ENCODE data around the gene DEFB113. TPM values are rescaled to one million over a fixed set of nuclear protein-coding genes. Genes with fewer than 3 reads are reported as not detected.
"Not testable (repeated sequence)": the region's sequence is repeated elsewhere in the genome, so short reads cannot be mapped to it uniquely, and the experiment has no call there.

Gene DEFB113
- polyA plus RNA-seq, 1 donor from 2014 or later, result not detected

DNA sequence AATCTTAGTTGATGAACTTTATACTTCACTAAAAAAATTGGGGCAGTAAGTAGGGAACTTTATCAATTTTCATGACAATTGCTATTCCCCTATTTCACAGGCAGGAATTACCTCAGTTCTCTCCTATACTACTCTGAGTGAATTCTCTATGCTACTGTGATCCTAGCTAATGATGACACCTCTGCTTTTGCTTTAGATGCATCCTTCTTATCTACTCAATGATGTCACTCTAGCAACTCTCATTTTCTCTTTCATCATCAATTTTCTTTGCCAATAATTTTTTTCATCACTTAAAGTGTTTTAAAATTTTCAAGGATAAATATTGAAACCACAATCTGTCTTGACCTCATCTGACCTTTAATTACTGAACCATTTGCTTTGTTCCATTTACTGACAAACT lies 13.6 kb downstream of the DEFB113 start:
- peaks cover 0 to 12% (median 3%) of the 10 kb centered on the region in 3 donors for H3K9me3 Mint-ChIP-seq

GRCh38 chr6:49951926-49952325 lies 17.5 kb downstream of the DEFB113 start:
- Mint-ChIP-seq H3K4me3 (no peak overlapping the region), H3K27ac (no peak overlapping the region), H3K4me1 (no peaks in the 10 kb centered on the region), H3K36me3 (no peaks in the 10 kb centered on the region), H3K9me3 (peaks cover 2 to 8% (median 6%) of the 10 kb centered on the region in 3 donors), H3K27me3 (no peaks in the 10 kb centered on the region)

More for the DNA sequence above, 13.6 kb downstream of the DEFB113 start:
- Mint-ChIP-seq H3K4me1 (no peaks in the 10 kb centered on the region), H3K4me3 (no peak overlapping the region), H3K27ac (no peak overlapping the region), H3K36me3 (no peaks in the 10 kb centered on the region), H3K27me3 (no peaks in the 10 kb centered on the region)

- Mint-ChIP-seq H3K4me1 (no peaks in the 10 kb centered on the region), H3K4me3 (no peak overlapping the region), H3K9me3 (peaks cover 2 to 9% (median 6%) of the 10 kb centered on the region in 3 donors), H3K27ac (no peak overlapping the region), H3K27me3 (no peaks in the 10 kb centered on the region), H3K36me3 (no peaks in the 10 kb centered on the region)
Observed at GRCh38 chr6:49950415-49950751, 19.0 kb downstream of the DEFB113 start.

- peaks cover 3 to 15% (median 6%) of the 10 kb centered on the region in 3 donors for H3K9me3 Mint-ChIP-seq
- H3K36me3 Mint-ChIP-seq, result no peaks in the 10 kb centered on the region
- H3K4me1 Mint-ChIP-seq, result no peaks in the 10 kb centered on the region
- H3K27me3 Mint-ChIP-seq, result no peaks in the 10 kb centered on the region
- no peak overlapping the region for H3K27ac Mint-ChIP-seq
- H3K4me3 Mint-ChIP-seq, result no peak overlapping the region
Observed at GRCh38 chr6:49949062-49949461, 20.4 kb downstream of the DEFB113 start.

DNA sequence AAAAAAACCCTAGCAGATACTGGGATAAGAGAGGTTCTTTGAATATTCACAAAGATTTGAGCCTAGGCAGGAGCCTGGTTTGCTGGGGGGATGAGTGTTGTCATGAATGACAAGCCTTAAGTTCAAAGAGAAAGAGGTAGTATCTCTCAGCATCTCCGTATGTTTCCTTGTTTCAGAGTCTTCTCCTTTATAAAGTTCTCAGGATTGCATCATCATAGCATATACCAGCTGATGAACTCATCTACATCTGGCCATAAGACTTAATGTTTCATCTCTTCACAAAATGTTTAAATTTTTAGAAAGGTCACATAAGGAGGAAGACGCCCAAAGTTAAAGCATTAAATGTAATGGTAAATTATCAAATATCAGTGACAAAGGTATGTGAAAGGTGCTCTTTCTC lies 22.6 kb downstream of the DEFB113 start:
- Mint-ChIP-seq H3K4me1 (no peaks in the 10 kb centered on the region), H3K36me3 (no peaks in the 10 kb centered on the region), H3K27me3 (no peaks in the 10 kb centered on the region), H3K27ac (no peak overlapping the region), H3K9me3 (peaks cover 3 to 15% (median 7%) of the 10 kb centered on the region in 3 donors), H3K4me3 (no peak overlapping the region)

DNA sequence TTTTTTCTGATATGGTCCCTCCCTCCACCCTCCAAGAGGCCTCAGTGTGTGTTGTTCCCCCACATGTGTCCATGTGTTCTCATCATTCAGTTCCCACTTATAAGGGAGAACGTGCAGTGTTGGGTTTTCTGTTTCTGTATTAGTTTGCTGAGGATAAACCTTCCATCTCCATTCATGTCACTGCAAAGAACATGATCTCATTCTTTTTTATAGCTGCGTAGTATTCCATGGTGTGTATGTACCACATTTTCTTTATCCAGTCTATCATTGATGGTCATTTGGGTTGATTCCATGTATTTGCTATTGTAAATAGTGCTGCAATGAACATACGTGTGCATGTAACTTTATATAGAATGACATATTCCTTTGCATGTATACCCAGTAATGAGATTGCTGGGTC lies 25.4 kb downstream of the DEFB113 start:
- not testable (repeated sequence) for H3K4me1 Mint-ChIP-seq, H3K4me3 Mint-ChIP-seq, H3K27me3 Mint-ChIP-seq, H3K27ac Mint-ChIP-seq, H3K36me3 Mint-ChIP-seq
- peaks cover 1 to 19% (median 5%) of the 10 kb centered on the region in 3 donors for H3K9me3 Mint-ChIP-seq

GRCh38 chr6:49939993-49940498 lies 29.4 kb downstream of the DEFB113 start:
- no peak overlapping the region for H3K27ac Mint-ChIP-seq
- no peak overlapping the region for H3K4me3 Mint-ChIP-seq
- H3K4me1 Mint-ChIP-seq, result no peaks in the 10 kb centered on the region
- peaks cover 0 to 13% (median 5%) of the 10 kb centered on the region in 3 donors for H3K9me3 Mint-ChIP-seq
- no peaks in the 10 kb centered on the region for H3K36me3 Mint-ChIP-seq
- no peaks in the 10 kb centered on the region for H3K27me3 Mint-ChIP-seq

DNA sequence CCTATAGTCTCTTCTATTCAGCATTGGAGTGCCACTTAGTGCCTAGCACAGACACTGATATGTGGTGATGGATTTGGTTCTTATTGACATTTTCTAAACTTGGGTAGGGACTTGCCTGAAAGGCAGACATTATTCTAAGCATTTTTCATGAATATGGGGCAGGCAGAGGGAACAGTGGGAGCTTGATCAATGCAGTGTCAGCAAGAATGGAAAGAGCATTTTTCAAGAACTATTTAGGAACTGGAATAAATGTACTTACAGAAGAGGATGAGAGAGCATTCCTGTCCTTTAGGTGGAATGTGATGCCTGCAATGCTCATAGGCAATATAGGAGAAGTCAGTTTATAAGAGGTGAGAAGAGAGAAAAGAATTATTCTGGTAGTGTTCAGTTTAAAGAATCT lies 31.6 kb downstream of the DEFB113 start:
- peaks cover 0 to 3% (median 0%) of the 10 kb centered on the region in 3 donors for H3K9me3 Mint-ChIP-seq
- H3K27me3 Mint-ChIP-seq, result no peaks in the 10 kb centered on the region
- no peaks in the 10 kb centered on the region for H3K4me1 Mint-ChIP-seq
- H3K36me3 Mint-ChIP-seq, result no peaks in the 10 kb centered on the region
- no peak overlapping the region for H3K27ac Mint-ChIP-seq
- no peak overlapping the region for H3K4me3 Mint-ChIP-seq

DNA sequence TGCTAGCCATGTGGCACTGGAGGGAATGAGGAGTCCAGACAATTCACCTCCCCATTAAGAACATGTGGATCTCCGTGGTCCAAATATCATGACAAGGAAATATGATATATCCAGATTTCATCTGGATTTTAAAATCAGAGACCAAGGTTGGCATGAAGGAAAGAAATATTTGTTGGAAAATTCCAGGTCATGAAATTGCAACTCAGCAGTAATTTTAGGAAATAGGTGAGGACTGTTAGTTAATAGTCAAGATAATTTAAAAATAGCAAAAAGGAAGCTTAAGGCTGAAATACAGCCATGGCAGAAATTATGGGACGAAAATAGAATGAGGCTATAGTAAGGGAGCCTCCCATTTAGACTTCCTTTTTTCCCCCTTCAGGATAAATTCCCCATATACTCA lies 32.4 kb downstream of the DEFB113 start:
- Mint-ChIP-seq H3K4me1 (no peaks in the 10 kb centered on the region), H3K4me3 (no peak overlapping the region), H3K27ac (no peak overlapping the region), H3K9me3 (peaks cover 0 to 5% (median 2%) of the 10 kb centered on the region in 3 donors), H3K27me3 (no peaks in the 10 kb centered on the region), H3K36me3 (no peaks in the 10 kb centered on the region)

DNA sequence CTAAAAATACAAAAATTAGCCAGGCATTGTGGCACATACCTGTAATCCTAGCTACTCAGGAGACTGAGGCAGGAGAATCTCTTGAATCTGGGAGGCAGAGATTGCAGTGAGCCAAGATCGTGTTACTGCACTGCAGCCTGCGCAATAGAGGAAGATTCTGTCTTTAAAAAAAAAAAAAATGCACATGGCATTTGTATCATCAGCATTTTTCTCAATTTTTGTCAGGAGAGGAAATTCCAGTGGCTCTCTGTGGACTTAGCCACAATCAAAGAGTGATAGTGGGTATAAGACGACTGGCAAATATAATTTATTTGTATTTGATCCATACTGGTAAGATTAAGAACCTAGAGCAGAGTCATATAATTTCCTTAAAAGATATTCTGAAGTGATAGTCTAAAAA lies 34.0 kb downstream of the DEFB113 start:
- H3K27ac Mint-ChIP-seq, result no peak overlapping the region
- H3K9me3 Mint-ChIP-seq, result peaks cover 0 to 6% (median 3%) of the 10 kb centered on the region in 3 donors
- no peaks in the 10 kb centered on the region for H3K36me3 Mint-ChIP-seq
- no peaks in the 10 kb centered on the region for H3K27me3 Mint-ChIP-seq
- H3K4me1 Mint-ChIP-seq, result no peaks in the 10 kb centered on the region
- H3K4me3 Mint-ChIP-seq, result no peak overlapping the region

DNA sequence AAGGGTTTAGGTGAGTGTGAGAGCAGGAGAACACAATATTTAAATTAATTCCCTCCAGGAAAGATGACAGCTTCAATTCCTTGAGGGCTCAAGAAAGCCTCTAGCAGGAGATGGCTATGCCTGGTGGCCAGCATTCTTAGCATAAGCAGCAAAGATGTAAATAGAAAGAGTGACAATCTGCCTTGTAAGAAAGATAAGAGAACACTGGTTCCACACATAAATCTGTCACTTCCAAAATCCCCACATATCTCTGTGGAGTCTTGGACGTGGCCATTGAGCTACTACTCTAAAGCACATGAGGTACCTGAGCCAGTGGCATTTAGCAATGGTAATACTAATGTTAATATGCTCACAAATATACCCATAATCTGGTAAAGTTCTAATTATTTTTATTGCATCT lies 34.7 kb downstream of the DEFB113 start:
- no peak overlapping the region for H3K27ac Mint-ChIP-seq
- H3K9me3 Mint-ChIP-seq, result peaks cover 0 to 6% (median 3%) of the 10 kb centered on the region in 3 donors
- peak overlapping the region in 1 of 4 donors; percentile 40 for H3K4me3 Mint-ChIP-seq
- no peaks in the 10 kb centered on the region for H3K27me3 Mint-ChIP-seq
- H3K4me1 Mint-ChIP-seq, result no peaks in the 10 kb centered on the region
- H3K36me3 Mint-ChIP-seq, result no peaks in the 10 kb centered on the region

GRCh38 chr6:49933526-49933925 lies 35.9 kb downstream of the DEFB113 start:
- Mint-ChIP-seq H3K27ac (no peak overlapping the region), H3K4me1 (no peaks in the 10 kb centered on the region), H3K4me3 (no peak overlapping the region), H3K9me3 (peaks cover 0 to 3% (median 2%) of the 10 kb centered on the region in 3 donors), H3K36me3 (no peaks in the 10 kb centered on the region), H3K27me3 (no peaks in the 10 kb centered on the region)

DNA sequence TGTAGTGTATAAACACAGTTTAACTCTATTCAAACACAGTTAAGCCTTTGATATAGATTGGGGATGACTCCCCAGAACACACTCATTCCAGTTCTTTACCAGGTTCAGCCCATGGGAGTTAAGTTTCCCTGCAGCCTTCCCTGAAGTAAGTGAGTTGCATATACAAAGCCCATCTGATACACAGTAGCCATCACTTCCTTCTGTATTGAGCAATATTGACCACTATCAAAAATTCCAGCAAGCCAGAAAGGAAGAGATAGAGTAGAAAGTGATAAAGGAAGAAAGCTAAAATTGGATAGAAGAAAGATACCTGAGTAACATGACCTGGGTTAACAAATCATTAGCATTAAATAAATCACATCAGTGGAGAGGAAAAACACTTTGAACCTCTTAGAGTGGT lies 40.1 kb downstream of the DEFB113 start:
- Mint-ChIP-seq H3K36me3 (no peaks in the 10 kb centered on the region), H3K4me3 (no peak overlapping the region), H3K27ac (no peak overlapping the region), H3K4me1 (no peaks in the 10 kb centered on the region), H3K27me3 (no peaks in the 10 kb centered on the region), H3K9me3 (peaks cover 0 to 10% (median 5%) of the 10 kb centered on the region in 3 donors)

DNA sequence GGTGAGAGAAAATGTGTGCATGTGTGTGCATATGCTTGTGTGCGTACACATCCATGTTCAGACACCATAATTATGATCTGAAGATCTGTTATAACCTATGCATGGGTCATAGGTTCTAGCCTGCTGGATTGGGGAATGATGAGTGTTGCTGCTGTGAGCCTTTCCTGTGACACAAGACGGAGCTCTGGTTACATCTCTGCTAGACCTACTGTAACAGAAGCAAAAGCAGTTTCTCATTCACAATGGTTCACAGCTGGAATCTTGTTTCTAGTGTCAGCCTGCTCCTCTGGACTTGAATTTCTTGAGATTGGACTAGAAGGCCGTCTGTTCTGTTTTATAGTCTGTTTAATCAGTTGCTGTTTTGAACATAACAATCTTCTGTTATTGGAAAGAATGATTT lies 45.6 kb downstream of the DEFB113 start:
- H3K9me3 Mint-ChIP-seq, result peaks cover 0 to 7% (median 2%) of the 10 kb centered on the region in 3 donors
- no peaks in the 10 kb centered on the region for H3K36me3 Mint-ChIP-seq
- H3K4me3 Mint-ChIP-seq, result no peak overlapping the region
- no peaks in the 10 kb centered on the region for H3K4me1 Mint-ChIP-seq
- H3K27me3 Mint-ChIP-seq, result no peaks in the 10 kb centered on the region
- no peak overlapping the region for H3K27ac Mint-ChIP-seq

DNA sequence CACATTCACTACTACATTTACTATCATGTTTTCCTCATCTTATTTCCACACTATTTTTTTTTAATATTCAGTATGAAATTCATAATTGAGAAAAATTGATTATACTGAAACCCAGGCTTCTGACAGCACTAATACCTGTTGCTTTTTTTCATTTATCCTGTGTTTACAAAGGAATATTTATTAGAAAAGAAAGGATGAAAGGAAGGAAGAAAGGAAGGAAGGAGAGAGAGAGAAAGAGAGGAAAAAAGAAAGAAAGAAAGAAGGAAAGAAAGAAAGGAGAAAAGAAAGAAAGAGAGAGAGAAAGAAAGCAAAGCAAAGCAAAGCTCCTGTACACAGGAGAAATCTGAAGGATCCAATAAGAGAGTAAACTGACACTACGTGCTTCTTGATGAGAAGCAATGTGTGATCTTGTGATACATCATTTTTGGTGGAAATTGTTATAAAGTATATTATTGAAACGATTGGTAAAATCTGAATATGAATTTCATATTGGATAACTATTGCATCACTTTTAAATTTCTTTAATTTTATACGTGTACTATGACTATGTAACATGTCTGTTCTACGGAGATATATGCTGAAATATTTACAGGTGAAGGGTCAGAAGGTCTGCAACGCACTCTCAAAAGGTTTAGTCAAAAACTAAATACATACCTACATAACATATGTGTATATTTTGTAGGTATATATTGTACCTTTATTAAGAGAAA lies 49.3 kb downstream of the DEFB113 start:
- no peak overlapping the region for H3K27ac Mint-ChIP-seq
- H3K27me3 Mint-ChIP-seq, result no peaks in the 10 kb centered on the region
- H3K4me3 Mint-ChIP-seq, result no peak overlapping the region
- peaks cover 0 to 4% (median 0%) of the 10 kb centered on the region in 3 donors for H3K9me3 Mint-ChIP-seq
- no peaks in the 10 kb centered on the region for H3K4me1 Mint-ChIP-seq
- no peaks in the 10 kb centered on the region for H3K36me3 Mint-ChIP-seq

DNA sequence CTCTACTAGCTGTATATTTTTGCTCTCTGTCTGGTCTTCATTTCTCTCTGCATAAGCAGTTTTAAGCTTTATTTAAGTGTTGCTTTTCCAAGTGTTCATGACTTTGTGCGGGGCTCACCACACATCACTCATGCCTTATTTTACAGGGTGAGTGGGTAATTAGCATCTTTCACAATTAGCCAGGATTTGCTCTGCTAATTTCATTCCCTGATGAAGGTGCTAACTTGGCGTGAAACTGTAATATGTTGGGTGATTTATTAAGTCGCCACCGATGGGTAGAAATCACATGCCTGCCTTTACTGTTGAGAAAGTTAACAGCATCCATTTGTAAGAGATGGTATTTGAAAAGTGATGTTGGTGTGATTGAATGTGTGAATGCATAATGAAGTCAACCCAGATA lies 50.2 kb downstream of the DEFB113 start:
- H3K9me3 Mint-ChIP-seq, result peaks cover 0 to 4% (median 0%) of the 10 kb centered on the region in 3 donors
- H3K27me3 Mint-ChIP-seq, result no peaks in the 10 kb centered on the region
- no peak overlapping the region for H3K27ac Mint-ChIP-seq
- H3K36me3 Mint-ChIP-seq, result no peaks in the 10 kb centered on the region
- no peaks in the 10 kb centered on the region for H3K4me1 Mint-ChIP-seq
- H3K4me3 Mint-ChIP-seq, result no peak overlapping the region
